SK-N-MC (cell line): ENCODE results near the gene H3-3A.

Experiments
- DNase-seq: peaks from one replicate; pipeline ENCODE4 v3.0.0-alpha.2; 2011; ENCODE audit warnings: low read depth, low spot score
- H3K27ac ChIP-seq: fragments of 200-600 bp; sonication (generic); 2 replicates; pipeline ENCODE4 v1.5.1; 2016; ENCODE audit warnings: mixed run types
- H3K36me3 ChIP-seq: fragments of 200-600 bp; sonication (generic); 2 replicates; pipeline ENCODE4 v1.6.1; 2017; ENCODE audit warnings: antibody characterized with exemption, low read length, mixed read lengths; ENCODE audit not compliant: insufficient read depth
- H3K4me3 ChIP-seq: fragments of 200-600 bp; sonication (generic); 2 replicates; pipeline ENCODE4 v1.5.1; 2016
- H3K9ac ChIP-seq: fragments of 200-600 bp; sonication (generic); 2 replicates; pipeline ENCODE4 v1.8.0; 2017; ENCODE audit warnings: mixed run types, mixed read lengths; ENCODE audit not compliant: insufficient read length
- H3K9me3 ChIP-seq: fragments of 200-600 bp; sonication (generic); 2 replicates; pipeline ENCODE4 v1.6.1; 2017; ENCODE audit warnings: low read depth, mild to moderate bottlenecking, antibody characterized with exemption, low read length, moderate library complexity, mixed read lengths
- EZH2 ChIP-seq: fragments of 200-600 bp; sonication (generic); IDR thresholded peaks from one replicate; pipeline ENCODE4 v1.6.1; 2017; ENCODE audit warnings: antibody characterized with exemption
- FOXP2 ChIP-seq: optimal IDR thresholded peaks from 2 replicates; pipeline ENCODE3; 2011; ENCODE audit warnings: mild to moderate bottlenecking, moderate library complexity; ENCODE audit not compliant: insufficient read depth; ENCODE audit errors: extremely low read length, control extremely low read depth
- POLR2AphosphoS5 ChIP-seq: IDR thresholded peaks from 2 replicates; pipeline ENCODE4 v1.6.1; 2012; ENCODE audit warnings: mild to moderate bottlenecking, low read depth, low read length, borderline replicate concordance

H3-3A gene

DNA sequence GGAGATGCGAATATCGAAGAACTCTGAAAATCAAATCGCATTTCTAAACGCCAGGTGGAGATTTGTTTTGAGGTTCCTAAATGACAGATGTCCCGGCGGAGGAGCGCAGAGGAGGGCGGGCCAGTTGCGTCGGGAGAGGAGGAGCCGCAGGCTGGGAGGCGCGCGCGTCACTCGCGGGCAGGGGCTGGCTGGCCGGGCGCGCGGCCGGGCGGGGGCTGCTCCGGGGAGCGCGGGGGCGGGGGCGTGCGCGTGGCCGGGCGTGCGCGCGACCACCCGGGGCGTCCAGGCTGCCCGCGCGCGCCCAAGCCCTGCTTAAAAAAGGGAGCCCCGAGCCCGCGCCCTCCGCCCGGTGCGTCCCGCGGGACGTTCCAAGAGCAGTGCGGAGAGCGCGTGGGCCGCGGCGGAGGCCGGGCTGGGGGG is 47.3 kb downstream of the H3-3A start:
- TF ChIP-seq EZH2 (no peak), FOXP2 (no peak), POLR2AphosphoS5 (peak; percentile 29; the same call in 1 of the 2 replicates)
- peak overlapping the region; percentile 84 for H3K9ac ChIP-seq
- no peak for DNase-seq

GRCh38 chr1:226110249-226111097 is 48.0 kb downstream of the H3-3A start:
- H3K9me3 ChIP-seq = no peaks in the 10 kb centered on the region
- peak overlapping the region; percentile 91 for H3K4me3 ChIP-seq
- peak overlapping the region; percentile 84 for H3K9ac ChIP-seq
- no peaks in the 10 kb centered on the region for H3K36me3 ChIP-seq
- TF ChIP-seq EZH2 (no peak), POLR2AphosphoS5 (no peak), FOXP2 (no peak)
- DNase-seq = no peak
- peak overlapping the region; percentile 16 for H3K27ac ChIP-seq

More for the DNA sequence above, 47.3 kb downstream of the H3-3A start:
- Histone ChIP-seq H3K36me3 (no peaks in the 10 kb centered on the region), H3K4me3 (peak overlapping the region; percentile 91), H3K27ac (peak overlapping the region; percentile 38; the same call in 1 of the 2 replicates), H3K9me3 (no peaks in the 10 kb centered on the region)

- Histone ChIP-seq H3K9me3 (no peaks in the 10 kb centered on the region), H3K36me3 (no peaks in the 10 kb centered on the region), H3K27ac (no peak overlapping the region), H3K4me3 (peak overlapping the region; percentile 91), H3K9ac (no peak overlapping the region)
- TF ChIP-seq FOXP2 = no peak
- DNase-seq = no peak
These were observed 48.8 kb downstream of the H3-3A start for GRCh38 chr1:226111098-226111882.

DNA sequence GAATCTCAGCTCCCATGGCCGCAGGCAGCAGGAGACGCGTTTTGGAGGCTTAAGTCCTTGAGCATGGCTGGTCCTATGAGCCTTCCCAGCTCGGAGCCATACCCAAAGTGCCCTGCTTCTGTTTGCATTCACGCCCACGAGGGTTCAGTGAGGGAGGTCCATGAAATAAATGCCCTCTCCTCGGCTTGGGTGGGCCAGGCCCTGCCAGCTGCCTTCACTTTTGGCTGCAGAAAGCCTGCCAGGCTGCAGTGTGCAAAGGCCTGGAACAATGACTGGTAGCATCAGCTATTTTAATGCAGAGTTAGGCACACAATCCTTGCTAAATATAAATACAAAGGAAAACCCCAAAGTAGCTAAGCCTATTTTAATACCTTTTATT is 49.4 kb downstream of the H3-3A start:
- no peak overlapping the region for H3K4me3 ChIP-seq
- H3K9ac ChIP-seq = no peak overlapping the region
- no peaks in the 10 kb centered on the region for H3K9me3 ChIP-seq
- H3K36me3 ChIP-seq = no peaks in the 10 kb centered on the region
- no peak for DNase-seq
- no peak for TF ChIP-seq FOXP2
- no peak for TF ChIP-seq EZH2
- no peak for TF ChIP-seq POLR2AphosphoS5
- H3K27ac ChIP-seq = no peak overlapping the region

DNA sequence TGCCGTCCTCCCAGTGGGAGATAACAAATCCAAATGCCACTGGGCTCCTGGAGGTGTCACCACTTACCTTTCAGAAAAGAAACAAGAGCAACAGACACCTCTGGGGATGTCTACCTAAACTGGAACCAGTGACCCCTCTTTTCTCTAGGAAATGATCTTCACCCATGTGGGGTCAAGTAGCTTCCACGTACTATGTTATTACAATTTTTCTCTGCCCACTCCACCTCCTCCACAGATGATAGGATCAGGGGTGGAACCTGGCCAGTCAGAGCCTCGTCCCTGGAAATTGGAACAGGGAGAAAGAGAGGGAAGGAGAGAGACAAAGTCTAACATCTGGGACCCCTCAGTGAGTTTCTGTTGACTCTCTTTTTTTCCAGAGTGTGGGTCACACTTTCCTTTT is 50.1 kb downstream of the H3-3A start:
- no peaks in the 10 kb centered on the region for H3K9me3 ChIP-seq
- H3K9ac ChIP-seq = no peak overlapping the region
- no peaks in the 10 kb centered on the region for H3K36me3 ChIP-seq
- no peak for TF ChIP-seq POLR2AphosphoS5
- TF ChIP-seq EZH2 = no peak
- no peak for TF ChIP-seq FOXP2
- H3K27ac ChIP-seq = no peak overlapping the region
- DNase-seq = no peak
- H3K4me3 ChIP-seq = no peak overlapping the region

GRCh38 chr1:226116673-226117072 is 54.2 kb downstream of the H3-3A start:
- H3K27ac ChIP-seq = no peak overlapping the region
- DNase-seq = no peak

GRCh38 chr1:226117330-226117729 is 54.8 kb downstream of the H3-3A start:
- no peak overlapping the region for H3K9ac ChIP-seq
- H3K4me3 ChIP-seq = no peak overlapping the region
- no peaks in the 10 kb centered on the region for H3K36me3 ChIP-seq
- no peak for DNase-seq
- H3K27ac ChIP-seq = no peak overlapping the region
- H3K9me3 ChIP-seq = no peaks in the 10 kb centered on the region
- no peak for TF ChIP-seq EZH2
- TF ChIP-seq FOXP2 = no peak
- TF ChIP-seq POLR2AphosphoS5 = no peak

More at GRCh38 chr1:226116673-226117072, 54.2 kb downstream of the H3-3A start:
- Histone ChIP-seq H3K36me3 (no peaks in the 10 kb centered on the region), H3K9me3 (no peaks in the 10 kb centered on the region), H3K9ac (no peak overlapping the region), H3K4me3 (no peak overlapping the region)
- TF ChIP-seq EZH2 = no peak
- TF ChIP-seq POLR2AphosphoS5 = no peak
- TF ChIP-seq FOXP2 = no peak

GRCh38 chr1:226118357-226118756 is 55.8 kb downstream of the H3-3A start:
- TF ChIP-seq FOXP2 (no peak), EZH2 (no peak), POLR2AphosphoS5 (no peak)
- H3K36me3 ChIP-seq = no peaks in the 10 kb centered on the region
- no peak overlapping the region for H3K27ac ChIP-seq
- H3K4me3 ChIP-seq = no peak overlapping the region
- no peak for DNase-seq
- no peak overlapping the region for H3K9ac ChIP-seq
- H3K9me3 ChIP-seq = no peaks in the 10 kb centered on the region
